ENCODE results near the gene NTRK1.

NTRK1 gene

DNA sequence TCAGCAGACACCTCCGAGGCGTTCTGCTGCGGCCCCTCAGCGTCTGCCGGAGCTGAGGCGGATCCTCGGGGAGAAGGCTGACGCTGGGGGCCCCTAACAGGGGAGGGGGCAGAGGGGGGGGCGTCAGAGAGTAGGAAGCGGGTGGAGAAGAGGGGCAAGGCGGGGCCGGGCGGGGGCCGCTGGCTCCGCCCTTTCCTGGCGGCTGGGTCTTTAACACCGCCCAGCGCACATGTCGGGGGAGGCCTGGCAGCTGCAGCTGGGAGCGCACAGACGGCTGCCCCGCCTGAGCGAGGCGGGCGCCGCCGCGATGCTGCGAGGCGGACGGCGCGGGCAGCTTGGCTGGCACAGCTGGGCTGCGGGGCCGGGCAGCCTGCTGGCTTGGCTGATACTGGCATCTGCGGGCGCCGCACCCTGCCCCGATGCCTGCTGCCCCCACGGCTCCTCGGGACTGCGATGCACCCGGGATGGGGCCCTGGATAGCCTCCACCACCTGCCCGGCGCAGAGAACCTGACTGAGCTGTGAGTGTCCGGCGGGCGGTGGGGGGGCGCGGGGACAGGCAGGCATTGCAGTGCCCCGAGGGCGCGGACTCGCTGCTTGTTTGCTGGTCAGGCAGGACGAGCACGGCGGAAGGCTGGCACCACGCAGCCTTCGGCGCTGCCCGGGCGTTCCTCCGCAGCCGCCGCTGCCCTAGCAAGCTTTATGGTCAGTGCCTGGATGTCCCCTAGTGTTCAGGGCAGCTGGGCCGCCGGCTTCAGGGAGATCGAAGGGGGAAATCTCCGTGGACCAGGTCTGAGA is at the start of gene NTRK1:
NTRK1 (plus strand) TSS at position 238 of the 796 bp plus-strand sequence; CDS start at position 308, 70 bp downstream.
- DNase-seq (ENCODE audit: low read depth in 2 of 2) = peak in 1 of 2 donors; percentile 31

DNA sequence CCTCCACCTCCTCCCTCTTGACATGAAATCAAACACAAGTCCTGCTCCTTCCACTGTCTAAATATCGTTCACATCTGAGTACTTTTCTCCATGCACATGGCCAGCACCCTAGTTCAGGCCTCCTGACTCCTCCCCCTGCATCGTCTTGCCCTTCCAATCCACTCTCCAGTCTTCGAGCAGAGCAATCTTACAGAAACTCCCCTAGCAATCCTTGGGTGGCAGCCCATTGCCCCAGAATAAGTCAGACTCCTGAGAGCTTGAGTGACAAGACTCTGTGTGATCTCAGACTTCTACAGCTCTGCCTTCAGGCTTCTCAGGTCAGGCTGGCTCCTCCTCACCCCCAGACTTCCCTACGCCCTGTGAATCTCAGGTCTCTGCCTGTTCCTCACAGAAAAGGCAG is 49.5 kb upstream of the NTRK1 start:
- DNase-seq (ENCODE audit: low read depth in 2 of 2) = no peak

DNA sequence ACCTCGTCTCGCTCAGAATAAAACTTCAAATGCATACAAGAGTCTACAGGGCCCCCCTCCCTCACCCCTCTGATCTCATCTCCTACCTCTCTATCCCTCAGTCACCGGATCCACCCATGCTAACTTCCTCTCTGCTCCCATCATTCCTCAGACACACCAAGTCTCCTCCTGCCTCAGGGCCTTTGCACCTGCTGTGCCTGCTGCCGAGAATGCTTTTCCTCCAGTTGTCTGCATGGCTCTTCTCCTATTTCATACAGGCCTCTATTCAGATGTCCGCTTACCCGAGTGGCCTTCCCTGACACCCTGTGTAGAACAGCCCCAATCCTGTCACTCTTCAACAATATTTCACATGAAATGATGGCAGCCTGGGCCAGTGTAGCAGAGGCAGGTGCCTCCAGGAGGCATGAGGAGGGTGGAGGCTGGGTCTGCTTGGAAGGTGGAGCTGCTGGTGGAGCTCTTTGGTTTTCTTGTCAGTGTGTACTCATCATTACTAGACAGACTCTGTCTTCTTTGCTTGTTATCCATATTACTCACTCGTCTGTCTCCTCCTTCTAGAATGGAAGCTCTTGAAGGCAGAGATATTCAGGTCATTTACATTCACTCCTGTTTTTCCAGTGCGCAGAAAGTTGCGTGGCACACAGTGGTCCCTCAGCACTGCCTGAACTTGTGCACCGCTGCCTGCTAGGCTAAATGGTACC is 48.2 kb upstream of the NTRK1 start:
- no peak for DNase-seq (ENCODE audit: low read depth in 2 of 2)

DNA sequence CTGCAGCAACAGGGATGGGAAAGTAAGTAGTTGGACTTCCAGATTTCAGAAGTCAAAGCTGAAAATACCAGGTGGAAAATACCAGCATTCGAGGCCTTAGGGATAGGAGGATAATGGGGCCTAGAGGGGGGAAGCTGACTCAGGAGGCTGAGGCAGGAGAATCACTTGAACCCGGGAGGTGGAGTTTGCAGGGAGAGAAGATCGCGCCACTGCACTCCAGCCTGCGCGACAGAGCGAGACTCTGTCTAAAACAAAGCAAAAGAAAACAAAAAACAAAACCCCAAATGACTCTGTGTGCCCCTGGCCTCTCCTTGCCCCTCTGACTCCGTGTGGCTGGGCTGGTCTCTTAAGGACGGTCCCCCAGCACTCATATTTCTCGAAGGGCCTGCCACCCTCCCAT is 47.4 kb upstream of the NTRK1 start:
- DNase-seq (ENCODE audit: low read depth in 2 of 2) = no peak

DNA sequence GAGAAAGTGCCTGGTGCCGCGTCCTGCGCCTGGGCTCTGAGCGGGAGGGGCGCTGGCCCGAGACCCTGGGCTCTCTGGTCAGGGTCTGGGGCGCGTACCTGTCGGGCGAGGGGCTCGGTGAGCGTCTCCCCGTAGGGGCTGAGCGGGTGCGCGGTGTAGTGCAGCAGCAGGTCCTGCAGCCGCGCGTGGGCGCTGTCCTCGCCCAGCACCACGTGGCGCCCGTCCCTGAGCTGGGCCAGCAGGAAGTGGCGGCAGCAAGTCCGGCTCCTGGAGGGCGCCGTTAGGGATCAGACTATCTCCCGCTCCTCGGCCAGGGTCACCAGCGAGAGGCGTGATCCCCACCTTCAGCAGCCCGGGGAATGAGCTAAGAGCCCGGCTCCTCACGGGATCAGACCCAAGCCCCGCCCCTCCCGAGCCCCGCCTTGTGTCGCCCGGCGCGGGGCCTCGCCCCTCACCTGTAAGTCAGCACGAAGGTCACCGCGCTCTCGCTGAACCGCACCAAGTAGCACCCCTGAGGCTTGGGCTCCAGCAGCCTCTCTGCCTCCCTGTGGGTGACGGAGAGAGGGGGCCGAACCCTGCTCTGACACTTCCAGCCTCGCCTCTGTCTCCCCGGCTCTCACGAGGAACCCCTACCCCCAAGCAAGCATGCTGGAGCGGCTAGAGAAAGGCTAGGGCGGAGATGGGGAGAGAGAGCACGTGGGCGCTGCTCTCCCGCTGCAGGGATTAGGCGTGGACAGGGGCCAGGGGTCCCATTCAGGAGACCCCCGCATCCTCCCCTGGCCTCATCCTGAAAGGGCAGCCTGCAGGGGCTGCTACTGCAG is 46.7 kb upstream of the NTRK1 start:
- DNase-seq (ENCODE audit: low read depth in 2 of 2) = peak; percentile 69 to 72

DNA sequence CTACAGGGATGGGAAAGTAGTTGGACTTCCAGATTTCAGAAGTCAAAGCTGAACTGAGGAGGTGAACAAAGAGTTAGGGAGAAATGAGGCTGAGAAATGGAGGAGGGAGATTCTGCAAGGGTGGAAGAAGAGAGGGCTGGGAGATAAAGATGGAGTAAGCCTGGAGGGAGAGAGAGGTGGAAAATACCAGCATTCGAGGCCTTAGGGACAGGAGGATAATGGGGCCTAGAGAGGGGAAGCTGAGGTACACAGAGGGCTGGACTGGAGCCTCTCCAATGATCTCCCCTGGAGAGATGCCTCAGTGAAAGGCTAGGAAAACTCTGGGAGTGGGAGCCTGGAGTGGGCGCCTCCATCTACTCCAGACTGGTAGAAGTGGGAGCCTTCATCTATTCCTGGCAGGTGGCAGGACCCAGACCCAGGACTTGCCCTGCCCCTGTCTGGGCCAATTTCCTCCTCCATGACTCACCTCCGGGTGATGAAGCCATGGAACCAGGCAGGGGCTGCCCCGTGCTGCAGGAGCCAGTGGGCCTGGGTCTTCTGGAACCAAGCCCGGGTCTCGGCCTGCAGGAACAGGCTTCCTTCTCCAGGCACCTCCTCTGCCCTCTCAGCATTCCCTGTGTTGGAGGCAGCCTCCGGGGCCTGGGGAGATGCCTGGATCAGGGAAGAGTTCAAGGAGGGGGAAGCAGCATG is 45.9 kb upstream of the NTRK1 start:
- DNase-seq (ENCODE audit: low read depth in 2 of 2) = no peak

DNA sequence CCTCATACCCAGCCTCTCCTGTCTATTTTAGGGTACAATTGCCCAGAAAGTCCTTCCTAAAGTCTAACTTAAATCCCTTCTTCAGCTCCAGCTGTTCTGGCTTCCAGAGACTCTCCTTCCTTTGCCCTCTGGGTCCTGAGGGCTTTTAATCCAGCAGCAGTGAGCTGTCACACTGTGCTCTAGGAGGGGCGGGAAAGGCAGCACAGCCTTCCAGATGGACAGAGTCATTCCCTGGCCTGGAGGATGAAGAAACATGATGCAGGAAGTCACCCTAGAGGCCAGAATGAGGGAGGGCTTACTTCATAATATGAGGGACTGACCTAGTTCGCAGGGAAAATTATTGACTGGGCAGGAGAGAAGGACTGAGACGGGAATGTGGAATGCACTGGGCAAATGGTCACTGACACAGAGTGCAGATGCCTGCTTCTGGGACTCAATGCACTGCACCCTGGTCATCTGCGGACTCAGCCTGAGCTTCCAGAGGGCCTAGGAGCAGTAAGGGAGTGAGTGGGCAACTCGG is 45.3 kb upstream of the NTRK1 start:
- no peak for DNase-seq (ENCODE audit: low read depth in 2 of 2)

DNA sequence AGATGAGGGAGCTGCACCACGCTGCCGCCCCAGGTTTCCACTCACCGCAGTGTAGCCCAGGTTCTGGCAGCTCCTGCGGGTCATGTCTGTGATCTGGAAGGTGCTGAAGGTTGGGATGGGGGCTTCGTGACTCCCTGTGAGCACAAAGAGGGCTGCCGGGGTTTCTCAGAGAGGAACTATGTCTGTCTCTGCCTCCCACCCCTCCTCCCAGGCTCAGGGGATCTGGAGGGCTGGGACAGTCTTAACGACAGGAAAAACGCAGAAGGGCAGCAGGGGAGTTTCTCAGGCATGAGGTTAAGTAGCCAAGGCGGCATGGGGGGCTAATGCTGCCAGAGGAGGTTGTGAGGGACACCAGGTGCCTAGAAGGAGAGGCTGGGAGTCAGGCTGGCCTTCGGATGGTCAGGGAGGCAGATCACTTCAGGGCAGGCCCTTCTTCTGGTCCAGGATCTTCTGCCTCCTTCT is 44.7 kb upstream of the NTRK1 start:
- no peak for DNase-seq (ENCODE audit: low read depth in 2 of 2)

DNA sequence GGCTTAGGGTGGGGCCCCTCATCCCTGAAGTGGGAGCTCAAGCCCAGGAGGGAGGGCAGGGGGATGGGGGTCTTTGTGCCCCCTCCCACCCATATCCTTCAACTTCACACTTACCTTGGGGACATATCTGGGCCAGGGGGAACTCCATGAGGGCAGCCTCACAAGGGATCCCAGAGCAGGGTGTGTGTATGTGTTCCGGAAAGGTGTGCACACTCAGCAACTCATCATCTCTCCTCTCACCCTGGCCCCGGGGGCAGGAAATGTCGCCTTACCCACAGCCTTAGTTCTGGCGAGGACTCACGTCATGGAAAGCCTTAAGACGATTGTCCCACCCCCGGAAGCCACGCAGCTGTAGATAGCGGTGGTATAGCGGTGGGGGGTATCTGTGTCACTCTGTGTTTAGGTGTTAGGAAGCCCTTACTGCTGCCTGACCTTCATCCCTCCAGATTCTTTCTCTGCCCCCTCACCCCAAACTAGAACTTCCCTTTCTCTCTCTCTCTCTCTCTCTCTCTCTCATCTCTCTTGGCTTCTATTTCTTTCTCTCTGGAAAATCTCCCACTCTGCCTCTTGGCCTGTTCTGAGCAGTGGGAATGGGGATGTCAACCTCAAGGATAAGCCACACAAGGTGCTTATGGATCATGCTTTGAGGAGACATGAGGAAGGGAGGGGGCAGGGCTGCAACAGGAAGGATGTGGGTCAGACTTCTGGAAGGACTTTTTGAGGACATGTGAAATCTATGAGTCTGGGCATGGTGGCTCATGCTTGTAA is 43.9 kb upstream of the NTRK1 start, which contains the start of gene SH2D2A:
SH2D2A (minus strand) TSS at position 288 of the 768 bp plus-strand sequence; CDS start at position 148, 140 bp downstream.
- peak; percentile 84 to 88 for DNase-seq (ENCODE audit: low read depth in 2 of 2)

DNA sequence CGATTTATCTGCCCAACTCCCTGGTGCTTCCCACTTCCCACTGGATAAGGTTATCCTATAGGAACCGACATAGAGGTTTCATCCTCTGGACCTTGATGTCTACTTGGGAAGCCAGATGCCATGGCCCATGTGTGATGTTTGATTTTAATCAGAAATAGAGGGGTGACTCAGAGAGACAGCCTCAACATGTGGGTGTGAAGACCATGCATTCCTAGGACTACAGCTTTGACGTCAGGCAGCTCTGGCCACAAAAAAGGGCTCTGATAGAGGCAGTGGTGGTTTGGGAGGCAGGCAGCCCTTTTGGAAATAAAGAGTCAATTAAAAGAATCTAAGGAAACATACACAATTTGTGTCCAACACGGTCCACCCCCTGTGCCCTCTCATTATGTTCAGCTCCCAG is 38.9 kb upstream of the NTRK1 start:
- peak in 1 of 2 donors; percentile 52 for DNase-seq (ENCODE audit: low read depth in 2 of 2)

DNA sequence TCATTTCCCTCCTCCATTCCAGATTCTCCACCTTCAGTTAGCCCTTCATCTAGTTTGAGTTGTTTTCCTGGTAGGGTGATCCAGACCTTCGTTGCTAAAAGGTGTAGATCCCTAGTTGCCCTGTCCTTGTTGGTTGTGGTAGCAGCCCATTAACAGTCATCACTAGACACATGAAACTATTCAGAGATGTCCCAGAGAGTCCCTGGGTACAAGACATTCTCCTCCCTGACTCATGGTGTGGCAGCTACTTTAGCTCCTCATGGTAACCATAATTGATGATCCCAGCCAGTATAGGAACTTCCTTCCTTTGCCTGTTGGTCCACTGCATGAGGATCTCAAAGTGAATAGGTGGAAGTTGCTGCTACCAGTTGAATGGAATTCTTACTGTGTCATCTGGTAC is 38.0 kb upstream of the NTRK1 start:
- no peak for DNase-seq (ENCODE audit: low read depth in 2 of 2)

DNA sequence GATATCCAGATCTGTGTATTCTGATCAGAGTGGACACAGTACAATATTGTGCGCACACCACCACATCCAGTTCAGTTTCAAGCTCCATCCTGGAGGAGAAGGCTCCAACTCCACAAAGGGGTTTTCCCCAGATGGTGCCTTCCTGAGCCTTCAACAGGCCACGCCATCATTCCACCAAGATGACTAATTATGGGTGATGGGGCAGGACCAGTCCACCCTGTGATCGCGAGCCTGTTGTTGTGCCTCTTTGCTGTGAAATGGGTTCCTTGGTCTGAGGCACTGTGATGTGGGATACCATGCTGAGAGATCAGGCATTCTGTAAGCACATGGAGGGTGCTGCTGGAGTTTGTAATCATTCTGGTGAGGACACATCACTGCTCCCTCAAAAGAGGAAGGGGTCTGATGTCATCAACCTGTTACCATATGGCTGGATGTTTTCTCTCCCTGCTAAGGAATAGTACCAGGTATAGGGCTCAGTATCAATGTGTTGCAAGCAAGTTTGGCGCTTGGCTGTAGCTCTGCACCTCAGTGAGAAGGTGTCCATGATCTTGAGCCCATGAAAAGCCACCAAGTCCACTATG is 37.4 kb upstream of the NTRK1 start:
- no peak for DNase-seq (ENCODE audit: low read depth in 2 of 2)

DNA sequence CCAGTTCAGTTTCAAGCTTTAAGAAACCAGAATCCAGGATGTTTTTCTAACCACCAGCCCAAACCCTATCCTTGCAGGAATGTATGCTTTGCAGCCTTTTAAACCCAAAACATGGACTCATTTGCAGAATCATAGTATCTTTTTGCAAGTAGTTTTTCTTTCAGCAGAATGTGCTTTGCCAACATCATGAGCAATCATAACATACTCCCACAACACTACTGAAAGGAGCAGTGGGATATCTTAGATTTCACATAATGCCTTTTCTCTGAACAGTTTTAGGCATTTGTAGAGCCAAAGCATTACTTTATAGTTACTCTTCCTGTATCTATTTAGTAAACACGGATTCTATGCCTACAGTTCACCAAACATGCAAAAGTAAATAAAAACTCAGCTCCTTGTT is 34.0 kb upstream of the NTRK1 start:
- DNase-seq (ENCODE audit: low read depth in 2 of 2) = no peak

DNA sequence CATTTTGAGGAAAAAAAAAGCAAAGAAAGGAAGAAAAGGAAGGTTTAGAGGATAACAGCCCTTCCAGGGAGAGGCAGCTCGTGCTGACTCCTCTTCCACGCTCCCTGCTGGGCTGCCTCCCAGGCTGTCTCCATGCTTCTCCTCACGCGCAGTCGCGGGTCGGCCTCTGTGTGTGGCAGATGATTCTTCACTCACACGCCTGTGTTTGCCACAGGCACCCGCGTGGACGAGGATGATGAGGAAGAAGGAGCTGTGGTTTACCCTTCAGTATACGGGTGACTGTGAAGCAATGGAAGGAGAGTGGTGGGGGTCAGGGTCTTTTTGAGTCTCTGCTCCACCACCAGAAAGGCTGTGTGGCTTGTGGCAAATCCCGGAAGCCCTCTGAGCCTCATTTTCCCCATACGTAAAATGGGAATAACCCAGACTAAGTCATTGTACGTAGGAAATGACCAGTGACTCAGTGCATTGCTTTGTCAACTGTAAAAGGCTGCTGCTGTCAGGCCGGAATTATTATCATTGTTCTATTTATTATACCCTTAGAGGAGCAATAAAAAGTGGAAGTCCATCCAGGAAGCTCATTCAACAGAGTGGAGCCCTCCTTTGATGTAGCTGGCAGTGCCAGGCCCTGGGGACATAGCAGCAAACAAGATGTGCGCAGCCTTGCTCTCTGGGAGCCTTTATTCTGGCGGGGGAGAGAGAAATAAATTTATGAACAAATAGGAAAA is 32.1 kb upstream of the NTRK1 start:
- no peak for DNase-seq (ENCODE audit: low read depth in 2 of 2)

DNA sequence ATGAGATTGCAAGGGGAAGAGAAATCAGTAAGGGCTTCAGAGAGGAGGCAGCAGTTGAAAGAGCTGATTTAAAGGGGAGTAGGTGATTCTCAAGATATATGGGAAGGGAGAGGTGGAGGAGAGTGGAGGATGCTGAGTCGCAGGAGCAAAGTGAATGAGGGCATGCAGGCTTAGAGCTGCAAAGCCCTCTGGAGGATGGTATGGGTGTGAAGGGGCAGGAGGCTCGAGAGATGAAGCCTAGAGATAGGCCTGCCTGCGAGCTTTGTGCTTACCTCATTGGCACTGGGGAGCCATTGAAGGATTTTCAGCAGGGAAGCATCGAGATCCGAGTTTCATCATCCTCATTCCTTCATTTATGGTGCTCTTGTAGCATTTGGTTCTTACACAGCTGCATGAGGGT is 28.2 kb upstream of the NTRK1 start:
- DNase-seq (ENCODE audit: low read depth in 2 of 2) = no peak

DNA sequence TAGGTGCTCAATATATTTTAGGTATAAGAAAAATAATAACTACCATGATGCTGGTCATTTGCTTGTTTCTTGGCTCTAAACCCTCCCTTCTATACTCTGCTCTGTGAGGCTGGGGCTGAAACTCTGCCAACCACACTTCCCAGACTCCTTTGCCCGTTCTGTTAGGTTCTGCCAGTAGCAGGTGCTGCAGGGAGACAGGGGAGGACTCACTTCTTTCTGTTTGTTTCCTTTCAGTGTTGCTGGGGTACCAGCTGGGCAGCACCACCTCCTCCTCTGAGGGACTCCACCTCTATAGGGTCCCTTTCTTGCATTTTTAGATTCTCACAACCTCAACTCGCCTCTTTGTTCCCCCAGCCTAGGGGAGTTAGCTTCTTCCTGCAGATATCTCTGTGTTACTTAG is 27.1 kb upstream of the NTRK1 start:
- no peak for DNase-seq (ENCODE audit: low read depth in 2 of 2)

DNA sequence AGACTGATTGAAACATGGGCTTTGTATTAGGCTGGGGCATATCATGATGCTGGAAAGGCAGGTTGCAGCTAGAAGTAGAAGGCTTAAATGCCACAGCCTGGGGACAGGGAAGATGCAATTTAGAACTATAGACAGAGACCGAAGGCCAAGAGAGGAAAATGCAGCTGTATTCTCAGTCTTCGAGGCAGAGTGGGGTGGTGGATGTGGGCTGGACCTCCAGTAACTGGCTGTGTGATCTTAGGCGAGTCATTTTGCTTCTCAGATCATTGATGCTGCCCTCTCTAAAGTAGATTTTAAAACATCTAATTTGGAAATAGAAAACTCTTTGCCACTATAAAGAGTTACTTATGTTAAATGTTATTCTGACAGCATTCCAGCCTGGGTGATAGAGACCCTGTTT is 26.3 kb upstream of the NTRK1 start:
- no peak for DNase-seq (ENCODE audit: low read depth in 2 of 2)

DNA sequence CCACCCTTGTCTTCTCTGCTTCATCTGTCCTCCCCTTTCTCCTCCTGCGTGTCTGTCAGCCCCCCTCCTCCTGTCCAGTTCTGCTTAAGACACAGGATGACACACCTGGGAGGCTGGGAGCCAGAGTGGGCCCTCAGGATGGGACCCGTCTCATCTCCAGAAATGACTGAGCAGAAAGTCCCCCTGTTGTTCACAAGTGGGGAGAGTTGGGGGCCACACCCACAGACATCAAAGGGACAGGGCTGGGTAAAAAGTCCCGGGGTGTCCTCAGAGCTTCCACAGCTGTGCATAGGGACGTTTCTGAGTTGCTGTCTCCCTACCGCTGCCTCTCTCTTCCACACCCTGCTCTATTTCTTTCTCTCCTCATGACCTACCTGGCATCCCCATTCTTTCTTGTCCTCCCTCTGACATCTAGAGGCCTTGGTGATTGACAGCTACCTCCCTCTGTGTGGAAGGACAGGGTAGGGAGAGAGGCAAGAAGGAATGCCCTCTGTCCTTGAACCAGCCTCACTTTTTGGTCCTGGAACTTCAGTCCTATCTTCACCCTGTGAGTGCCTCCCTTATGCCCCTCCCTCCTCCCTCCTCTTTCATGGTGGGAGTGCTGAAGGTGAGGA is 24.5 kb upstream of the NTRK1 start:
- peak in 1 of 2 donors; percentile 50 for DNase-seq (ENCODE audit: low read depth in 2 of 2)

DNA sequence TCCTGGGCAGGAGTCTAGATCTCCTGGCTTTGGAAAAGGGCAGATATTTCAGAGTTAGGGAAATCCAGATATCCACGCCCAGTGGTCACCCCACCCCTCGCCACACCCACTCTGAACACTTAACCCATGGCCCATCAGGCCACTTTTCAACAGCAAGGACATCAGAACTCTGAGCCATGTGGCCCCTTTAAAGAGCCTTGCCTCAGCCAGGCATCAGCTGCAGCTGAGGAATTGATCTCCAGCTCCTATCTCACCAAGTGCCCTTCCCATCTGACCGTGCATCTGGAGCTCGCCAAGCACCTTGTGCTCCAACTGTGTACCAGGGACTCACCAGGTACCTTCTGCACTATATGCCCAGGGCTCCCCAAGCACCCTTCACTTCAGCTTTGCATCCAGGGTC is 23.8 kb upstream of the NTRK1 start:
- no peak for DNase-seq (ENCODE audit: low read depth in 2 of 2)

Data from stimulated activated CD4-positive, alpha-beta T cell treated with anti-CD3 and anti-CD28 coated beads, Interleukin-4, amount 100 ng/mL, for 48 hours (primary cell).